Activated T-helper 2 cell treated with anti-CD3 and anti-CD28 coated beads, Interferon-gamma antibody, Interleukin-2, Interleukin-4, amounts not matched to agents 10 μg/mL and 5 μg/mL and 100 μg/mL, durations not matched to agents 14 hours and 24 hours and 36 hours (primary cell): ENCODE data around the gene ANO2. TPM values are rescaled to one million over a fixed set of nuclear protein-coding genes. Genes with fewer than 3 reads are reported as not detected.

Experiments used
- DNase-seq: peaks from one replicate; pipeline ENCODE4 v3.0.0; 2021; ENCODE audit warnings: low spot score
- H3K27ac Mint-ChIP-seq: one replicate; pipeline ENCODE4 v1.8.0; 2021; ENCODE audit warnings: mixed read lengths
- H3K27me3 Mint-ChIP-seq: one replicate; pipeline ENCODE4 v1.8.0; 2021; ENCODE audit warnings: low read depth, mixed read lengths
- H3K36me3 Mint-ChIP-seq: one replicate; pipeline ENCODE4 v1.8.0; 2021; ENCODE audit warnings: low read depth, mixed read lengths
- H3K4me1 Mint-ChIP-seq: one replicate; pipeline ENCODE4 v1.8.0; 2021; ENCODE audit warnings: low read depth, mixed read lengths
- H3K4me3 Mint-ChIP-seq: one replicate; pipeline ENCODE4 v1.8.0; 2021; ENCODE audit warnings: low read depth, mild to moderate bottlenecking, moderate library complexity, mixed read lengths
- H3K9me3 Mint-ChIP-seq: one replicate; pipeline ENCODE4 v1.8.0; 2021; ENCODE audit warnings: mixed read lengths
- intact Hi-C: fragments of 100-400 bp; cut with micrococcal nuclease; formaldehyde crosslinking; loops from one replicate; pipeline ENCODE4 v1.15.1; 2023
- total RNA-seq: library from RNA; stranded (reverse); gene quantifications from 2 replicates; pipeline ENCODE4 v1.2.3, GENCODE V29; 2022

The ANO2 gene
- total RNA-seq, 1 donor from 2014 or later: not detected

DNA sequence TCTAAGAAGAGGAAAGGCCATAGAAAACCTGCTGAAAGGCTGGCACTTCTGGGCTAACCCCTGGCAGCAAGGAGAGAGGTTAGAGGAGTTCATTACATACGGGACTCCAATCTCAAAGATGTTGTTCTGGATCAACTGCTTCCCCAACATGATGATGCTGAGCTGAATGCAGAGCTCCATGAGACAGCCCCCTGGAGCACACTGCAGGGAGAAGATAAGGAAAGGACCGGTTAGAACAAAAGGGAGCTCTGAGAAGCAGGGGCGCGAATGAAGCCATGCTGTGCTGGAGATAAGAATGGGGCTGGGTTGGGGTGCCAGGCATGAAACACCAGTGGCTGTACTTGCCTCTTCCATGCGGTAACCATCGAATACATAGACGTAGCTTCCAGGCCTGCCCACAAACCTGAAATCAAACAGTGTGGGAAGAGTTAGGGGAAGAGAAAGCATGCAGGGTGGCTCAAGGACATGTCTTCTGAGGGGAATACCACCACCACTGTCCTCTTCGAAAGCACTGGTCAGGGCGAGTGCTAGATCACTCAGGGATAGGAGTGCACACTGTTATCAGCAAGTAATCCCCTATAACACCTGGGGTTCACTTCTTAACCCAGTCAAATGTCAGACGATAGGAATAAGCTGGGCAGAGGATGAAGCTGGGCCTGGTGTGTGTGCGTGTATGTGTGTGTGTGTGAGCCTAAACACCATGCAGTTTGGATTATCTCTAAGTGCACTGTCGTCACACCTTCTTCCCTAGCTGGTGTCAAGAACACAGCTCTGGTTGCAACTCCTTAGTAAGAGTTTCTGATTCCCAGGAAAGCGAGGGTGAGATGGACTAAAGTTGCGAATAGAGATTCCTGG is 332.3 kb downstream of the ANO2 start:
- no peaks in the 10 kb centered on the region for H3K9me3 Mint-ChIP-seq
- H3K4me1 Mint-ChIP-seq: no peaks in the 10 kb centered on the region
- H3K27ac Mint-ChIP-seq: no peak overlapping the region
- no peaks in the 10 kb centered on the region for H3K36me3 Mint-ChIP-seq
- intact Hi-C loops: no loop called here
- no peaks in the 10 kb centered on the region for H3K27me3 Mint-ChIP-seq
- no peak overlapping the region for H3K4me3 Mint-ChIP-seq
- no peak for DNase-seq

DNA sequence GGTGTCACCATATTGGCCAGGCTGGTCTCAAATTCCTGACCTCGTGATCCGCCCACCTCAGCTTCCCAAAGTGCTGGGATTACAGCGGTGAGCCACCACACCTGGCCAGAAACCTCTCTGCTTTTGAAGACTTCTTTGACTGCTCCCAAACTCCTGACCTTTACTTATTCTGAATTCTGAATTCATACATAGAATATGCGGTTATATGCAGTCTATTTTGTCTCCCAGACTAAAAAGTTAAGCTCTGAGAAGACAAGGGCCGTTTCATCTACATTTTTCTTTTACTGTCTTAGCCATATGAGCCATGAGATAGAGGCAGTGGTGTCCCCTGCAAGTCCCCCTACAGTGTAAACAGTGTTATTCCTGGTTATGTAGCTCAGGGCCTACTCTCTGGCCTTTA is 333.9 kb downstream of the ANO2 start:
- no peaks in the 10 kb centered on the region for H3K9me3 Mint-ChIP-seq
- no peak overlapping the region for H3K27ac Mint-ChIP-seq
- H3K27me3 Mint-ChIP-seq: no peaks in the 10 kb centered on the region
- no peak for DNase-seq
- no peaks in the 10 kb centered on the region for H3K36me3 Mint-ChIP-seq
- no peaks in the 10 kb centered on the region for H3K4me1 Mint-ChIP-seq
- intact Hi-C loops: no loop called here
- H3K4me3 Mint-ChIP-seq: no peak overlapping the region

DNA sequence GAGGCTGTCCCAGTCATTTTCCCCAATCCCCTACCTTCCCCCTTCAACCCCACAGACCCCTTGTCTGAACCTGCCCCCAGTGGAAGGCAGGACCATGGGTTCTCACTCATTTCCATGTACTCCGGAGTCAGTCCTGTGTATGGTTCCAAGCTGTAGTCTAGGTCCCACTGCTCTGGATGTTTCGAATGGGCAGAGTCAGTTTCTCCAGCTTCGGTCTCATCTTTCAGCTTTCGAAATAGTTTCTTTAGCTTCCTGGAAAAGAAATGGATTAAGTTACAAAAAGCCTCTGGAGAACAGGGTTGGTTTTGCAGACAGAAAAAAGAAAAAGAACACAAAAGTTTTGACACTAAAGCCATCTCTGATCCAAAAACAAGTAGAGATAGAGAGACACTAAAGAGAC is 345.7 kb downstream of the ANO2 start:
- no peak overlapping the region for H3K4me3 Mint-ChIP-seq
- no peaks in the 10 kb centered on the region for H3K4me1 Mint-ChIP-seq
- intact Hi-C loops: no loop called here
- no peaks in the 10 kb centered on the region for H3K9me3 Mint-ChIP-seq
- no peaks in the 10 kb centered on the region for H3K36me3 Mint-ChIP-seq
- DNase-seq: no peak
- H3K27me3 Mint-ChIP-seq: no peaks in the 10 kb centered on the region
- H3K27ac Mint-ChIP-seq: no peak overlapping the region

DNA sequence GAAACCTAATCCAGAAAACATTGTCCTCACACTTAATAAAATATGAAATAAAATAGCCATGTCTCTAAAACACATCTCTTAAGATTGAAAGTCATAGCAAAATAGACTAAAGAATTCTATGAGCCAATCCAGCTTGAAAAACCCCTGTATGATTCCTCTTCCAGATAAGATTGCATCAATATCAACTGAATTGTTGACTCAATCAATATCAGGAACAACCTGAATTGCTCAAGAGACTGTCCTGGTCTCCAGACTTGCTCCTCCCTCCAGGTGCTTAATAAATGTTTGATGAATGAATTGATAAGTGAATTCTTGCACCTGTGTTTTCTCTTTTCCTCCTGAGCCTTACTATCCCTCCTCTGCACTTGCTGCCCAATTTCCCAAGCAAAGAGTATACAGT is 351.1 kb downstream of the ANO2 start:
- Mint-ChIP-seq H3K27me3 (no peaks in the 10 kb centered on the region), H3K36me3 (no peaks in the 10 kb centered on the region), H3K4me3 (no peak overlapping the region), H3K9me3 (no peaks in the 10 kb centered on the region), H3K27ac (no peak overlapping the region), H3K4me1 (no peaks in the 10 kb centered on the region)
- no peak for DNase-seq
- intact Hi-C loops: no loop called here

DNA sequence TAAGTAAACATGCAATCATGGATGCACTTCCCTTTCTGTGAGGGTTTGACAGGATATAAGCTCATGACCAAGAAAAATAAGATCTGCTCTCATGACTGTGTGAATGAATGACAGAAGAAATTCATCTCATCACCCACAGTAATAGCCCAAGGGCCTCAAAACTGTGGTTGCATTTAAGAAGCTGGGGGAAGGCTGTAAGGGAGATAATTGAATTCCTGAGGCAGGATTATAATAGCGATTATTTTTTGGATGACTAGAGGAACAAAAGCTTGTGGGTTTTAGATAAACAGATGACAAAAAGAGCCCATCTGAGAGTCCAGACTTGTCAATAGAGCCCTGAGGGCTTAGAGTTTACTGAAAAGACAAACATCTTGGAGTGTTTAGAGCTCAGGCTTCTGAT is 352.0 kb downstream of the ANO2 start:
- intact Hi-C loops: no loop called here
- Mint-ChIP-seq H3K9me3 (no peaks in the 10 kb centered on the region), H3K36me3 (no peaks in the 10 kb centered on the region), H3K4me1 (no peaks in the 10 kb centered on the region), H3K4me3 (no peak overlapping the region), H3K27me3 (no peaks in the 10 kb centered on the region), H3K27ac (no peak overlapping the region)
- DNase-seq: no peak

DNA sequence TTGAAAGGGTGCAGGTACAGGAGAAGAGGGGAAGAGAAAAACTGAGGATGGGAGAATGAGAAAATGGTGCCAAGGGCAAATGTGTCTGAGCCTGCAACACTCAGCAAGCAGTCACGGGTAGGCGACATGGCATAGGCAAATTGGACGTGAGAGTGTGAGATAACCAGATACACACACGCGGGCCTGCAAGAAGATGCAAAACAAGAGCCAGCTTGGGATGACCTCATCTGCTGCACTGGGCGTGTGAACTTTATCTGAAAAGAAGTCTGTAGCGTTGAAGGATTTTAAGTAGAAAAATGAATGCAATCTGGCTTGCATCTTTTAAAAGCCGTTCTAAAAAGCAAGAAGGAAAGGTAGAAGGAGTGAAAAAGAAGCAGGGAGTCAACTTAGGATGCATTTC is 352.7 kb downstream of the ANO2 start:
- Mint-ChIP-seq H3K4me3 (no peak overlapping the region), H3K9me3 (no peaks in the 10 kb centered on the region), H3K4me1 (no peaks in the 10 kb centered on the region), H3K27ac (no peak overlapping the region), H3K36me3 (no peaks in the 10 kb centered on the region), H3K27me3 (no peaks in the 10 kb centered on the region)
- intact Hi-C loops: no loop called here
- no peak for DNase-seq

DNA sequence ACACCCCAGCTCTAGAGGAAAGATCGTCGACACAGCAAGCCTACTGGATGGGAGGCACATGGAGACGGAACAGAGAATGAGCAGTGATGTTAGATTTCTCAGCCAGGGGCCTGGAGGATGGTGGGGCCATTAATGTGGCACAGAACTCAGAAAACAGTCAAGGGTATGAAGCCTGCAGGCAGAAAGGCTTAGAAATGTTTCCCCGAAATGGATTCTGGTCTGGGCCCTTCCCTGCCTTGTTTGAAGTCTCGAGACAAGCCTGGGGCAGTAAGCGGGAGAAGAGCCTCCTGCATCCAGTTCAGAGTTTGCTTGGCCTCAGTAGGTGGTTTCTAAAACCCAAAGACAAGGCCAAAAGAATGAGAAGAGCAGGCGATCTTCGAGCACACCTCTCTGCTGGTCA is 354.7 kb downstream of the ANO2 start:
- Mint-ChIP-seq H3K9me3 (no peaks in the 10 kb centered on the region), H3K27me3 (no peaks in the 10 kb centered on the region), H3K4me3 (no peak overlapping the region), H3K36me3 (no peaks in the 10 kb centered on the region), H3K4me1 (no peaks in the 10 kb centered on the region), H3K27ac (no peak overlapping the region)
- no peak for DNase-seq
- intact Hi-C loops: no loop called here

DNA sequence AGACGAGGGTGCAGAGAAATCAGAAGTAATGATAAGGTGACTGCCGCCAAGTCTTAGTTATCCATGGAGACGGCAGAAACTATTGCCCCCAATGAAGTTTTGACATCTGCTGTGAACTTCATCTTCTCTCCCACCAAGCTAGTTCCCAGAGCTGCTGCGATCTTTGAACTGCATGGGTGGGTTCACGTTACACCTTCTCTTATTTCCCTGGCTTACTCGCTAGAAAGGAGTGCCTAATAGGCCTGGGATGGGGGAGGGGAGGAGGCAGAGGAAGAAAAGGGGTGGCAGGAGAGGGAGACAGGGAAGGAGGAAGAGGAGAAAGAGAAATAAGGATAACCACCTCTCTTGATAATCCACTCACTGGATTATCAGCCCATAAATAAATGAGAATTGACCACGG is 356.0 kb downstream of the ANO2 start:
- Mint-ChIP-seq H3K27me3 (no peaks in the 10 kb centered on the region), H3K27ac (no peak overlapping the region), H3K4me1 (no peaks in the 10 kb centered on the region), H3K36me3 (no peaks in the 10 kb centered on the region), H3K9me3 (no peaks in the 10 kb centered on the region), H3K4me3 (no peak overlapping the region)
- DNase-seq: no peak
- intact Hi-C loops: no loop called here

DNA sequence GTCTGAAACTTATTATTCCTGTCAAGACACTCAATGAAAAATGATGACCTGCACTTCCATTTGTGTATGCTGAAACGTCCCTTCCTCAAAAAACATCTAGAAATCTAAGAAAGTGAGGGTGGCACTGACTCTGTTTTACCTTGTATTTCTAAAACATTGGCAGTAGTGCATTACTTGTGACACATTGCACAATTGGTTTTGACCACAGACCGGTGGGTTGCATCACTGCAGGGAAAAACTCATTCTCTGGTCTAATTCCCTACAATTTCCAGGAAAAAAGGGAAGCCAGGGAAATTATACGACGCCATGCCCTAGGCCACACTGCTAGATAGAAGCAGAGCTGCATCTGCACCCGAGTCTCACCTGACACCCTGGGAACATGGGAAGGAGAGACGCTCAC is 356.5 kb downstream of the ANO2 start:
- H3K4me1 Mint-ChIP-seq: no peaks in the 10 kb centered on the region
- no peaks in the 10 kb centered on the region for H3K9me3 Mint-ChIP-seq
- intact Hi-C loops: no loop called here
- no peaks in the 10 kb centered on the region for H3K36me3 Mint-ChIP-seq
- no peak overlapping the region for H3K27ac Mint-ChIP-seq
- DNase-seq: no peak
- no peak overlapping the region for H3K4me3 Mint-ChIP-seq
- no peaks in the 10 kb centered on the region for H3K27me3 Mint-ChIP-seq

DNA sequence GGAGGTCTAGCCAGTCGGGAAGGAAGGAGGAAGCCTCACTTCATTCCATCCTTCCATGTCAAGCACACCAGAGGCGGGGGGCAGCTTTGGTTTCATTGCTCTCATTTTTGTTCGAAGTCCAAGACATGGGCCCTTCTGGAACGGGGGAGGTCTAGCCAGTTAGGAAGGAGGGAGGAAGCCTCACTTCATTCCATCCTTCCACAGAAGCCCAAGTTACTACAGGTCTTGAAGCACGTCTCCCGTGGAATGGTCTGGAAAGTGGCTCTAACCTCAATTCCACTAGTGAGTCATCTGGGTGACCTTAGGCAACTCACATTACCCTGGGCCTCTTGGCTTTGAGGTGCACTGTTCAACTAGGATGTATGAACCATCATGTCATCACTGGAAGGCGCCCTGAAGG is 356.9 kb downstream of the ANO2 start:
- Mint-ChIP-seq H3K27me3 (no peaks in the 10 kb centered on the region), H3K9me3 (no peaks in the 10 kb centered on the region), H3K4me3 (no peak overlapping the region), H3K27ac (no peak overlapping the region), H3K36me3 (no peaks in the 10 kb centered on the region), H3K4me1 (no peaks in the 10 kb centered on the region)
- intact Hi-C loops: no loop called here
- no peak for DNase-seq

DNA sequence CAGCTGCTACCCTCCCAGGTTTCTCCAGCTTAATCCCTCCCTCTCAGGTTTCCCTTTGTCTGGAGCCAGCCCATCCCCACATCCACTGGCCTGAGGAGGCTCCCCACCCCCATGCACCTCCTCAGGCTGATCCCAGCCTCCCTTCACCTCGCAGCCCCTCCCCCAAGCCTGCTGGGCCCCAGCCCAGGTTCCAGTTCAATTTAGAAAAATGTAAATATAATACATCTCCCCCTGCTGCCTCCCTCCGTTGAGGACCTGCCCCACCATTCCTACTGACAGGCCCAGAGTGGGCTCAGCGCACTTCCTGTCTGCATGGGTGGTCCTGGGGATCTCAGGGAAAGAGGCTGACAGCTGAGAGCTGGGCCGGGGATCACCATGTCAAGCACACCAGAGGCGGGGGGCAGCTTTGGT is 357.3 kb downstream of the ANO2 start:
- Mint-ChIP-seq H3K4me3 (no peak overlapping the region), H3K36me3 (no peaks in the 10 kb centered on the region), H3K27me3 (no peaks in the 10 kb centered on the region), H3K9me3 (no peaks in the 10 kb centered on the region), H3K27ac (no peak overlapping the region), H3K4me1 (no peaks in the 10 kb centered on the region)
- DNase-seq: no peak
- intact Hi-C loops: no loop called here

DNA sequence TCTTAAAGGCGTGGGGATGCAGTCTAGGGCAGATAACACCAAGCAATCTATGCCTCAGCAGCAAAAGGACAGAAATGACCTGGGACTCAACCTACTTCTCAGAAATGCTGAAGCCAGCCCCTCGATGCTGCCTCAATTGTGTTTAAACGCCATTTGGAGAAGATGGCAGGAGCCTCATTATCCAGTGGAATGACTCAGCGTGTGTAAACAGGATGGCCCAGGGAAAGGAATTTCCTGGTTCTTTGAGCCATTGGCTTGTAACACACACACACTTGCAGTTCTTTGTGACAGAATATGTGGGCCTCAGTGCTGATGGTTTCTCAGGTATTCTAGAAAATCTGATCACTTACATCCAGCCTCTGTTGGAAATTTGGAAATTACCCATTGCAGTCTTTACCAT is 358.9 kb downstream of the ANO2 start:
- H3K36me3 Mint-ChIP-seq: no peaks in the 10 kb centered on the region
- H3K27me3 Mint-ChIP-seq: no peaks in the 10 kb centered on the region
- no peak overlapping the region for H3K4me3 Mint-ChIP-seq
- no peak overlapping the region for H3K27ac Mint-ChIP-seq
- intact Hi-C loops: no loop called here
- no peaks in the 10 kb centered on the region for H3K4me1 Mint-ChIP-seq
- H3K9me3 Mint-ChIP-seq: no peaks in the 10 kb centered on the region
- DNase-seq: no peak

DNA sequence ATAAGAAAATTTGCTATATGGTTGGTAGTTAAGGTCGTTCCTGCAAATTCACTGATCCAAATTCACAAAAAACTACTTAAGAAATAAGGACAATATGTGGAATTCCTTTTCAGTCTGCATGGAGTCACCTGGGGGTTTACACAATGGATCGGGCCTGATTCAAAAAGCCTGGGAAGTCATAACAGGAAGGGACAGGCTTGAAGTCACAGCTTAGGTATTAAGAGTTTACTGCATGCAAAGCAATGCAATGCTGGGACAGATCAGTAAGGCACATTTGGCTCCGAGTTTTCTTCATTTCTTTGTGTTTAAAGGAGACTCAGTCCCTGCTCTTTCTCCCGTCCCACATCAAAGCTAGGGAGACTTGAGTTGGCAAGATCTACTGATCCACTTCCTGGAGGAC is 359.9 kb downstream of the ANO2 start:
- Mint-ChIP-seq H3K4me1 (no peaks in the 10 kb centered on the region), H3K9me3 (no peaks in the 10 kb centered on the region), H3K4me3 (no peak overlapping the region), H3K27me3 (no peaks in the 10 kb centered on the region), H3K36me3 (no peaks in the 10 kb centered on the region), H3K27ac (no peak overlapping the region)
- intact Hi-C loops: no loop called here
- DNase-seq: no peak
